ENCODE results near the gene RIMKLA. TPM values are rescaled to one million over a fixed set of nuclear protein-coding genes. Genes with fewer than 3 reads are reported as not detected.

RIMKLA gene
- total RNA-seq, 4 donors from 2014 or later: 2.9 to 7.0 (median 4.0) TPM

DNA sequence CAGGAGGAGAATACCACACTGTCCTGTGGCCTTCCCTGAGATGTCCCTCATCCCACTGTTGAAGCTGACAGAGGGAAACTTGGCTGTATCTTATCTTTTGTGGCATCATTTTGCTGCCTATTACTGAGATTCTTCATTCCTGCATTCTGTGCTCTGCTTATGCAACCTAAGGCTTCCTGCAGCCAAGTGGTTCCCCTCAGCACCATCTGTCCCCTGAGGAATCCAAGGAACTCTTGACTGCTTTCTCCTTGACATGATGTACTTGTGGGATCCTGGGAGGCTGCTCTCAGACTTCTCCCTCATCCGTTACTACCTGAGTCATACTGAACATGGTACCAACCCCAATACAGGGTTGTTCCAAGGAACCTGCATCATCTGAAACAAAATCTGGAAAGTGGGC, 21.1 kb upstream of the RIMKLA start:
- Histone ChIP-seq H3K27ac (no peak overlapping the region), H3K27me3 (no peaks in the 10 kb centered on the region), H3K4me1 (no peaks in the 10 kb centered on the region), H3K9me3 (no peaks in the 10 kb centered on the region), H3K36me3 (no peaks in the 10 kb centered on the region), H3K4me3 (no peak overlapping the region)
- no peak for ATAC-seq
- 60% methylated on average over 1 of the region's 1 CpG; no CpG with 5 or more reads in 1 of the 2 donors for WGBS, 2 donors (ENCODE audit: low coverage in 1 of 2)
- TF ChIP-seq POLR2A (IDR thresholded peaks at IDR 0.05) (no peak), POLR2AphosphoS5 (IDR thresholded peaks at IDR 0.05) (no peak)
- TF ChIP-seq, protein P1, sequence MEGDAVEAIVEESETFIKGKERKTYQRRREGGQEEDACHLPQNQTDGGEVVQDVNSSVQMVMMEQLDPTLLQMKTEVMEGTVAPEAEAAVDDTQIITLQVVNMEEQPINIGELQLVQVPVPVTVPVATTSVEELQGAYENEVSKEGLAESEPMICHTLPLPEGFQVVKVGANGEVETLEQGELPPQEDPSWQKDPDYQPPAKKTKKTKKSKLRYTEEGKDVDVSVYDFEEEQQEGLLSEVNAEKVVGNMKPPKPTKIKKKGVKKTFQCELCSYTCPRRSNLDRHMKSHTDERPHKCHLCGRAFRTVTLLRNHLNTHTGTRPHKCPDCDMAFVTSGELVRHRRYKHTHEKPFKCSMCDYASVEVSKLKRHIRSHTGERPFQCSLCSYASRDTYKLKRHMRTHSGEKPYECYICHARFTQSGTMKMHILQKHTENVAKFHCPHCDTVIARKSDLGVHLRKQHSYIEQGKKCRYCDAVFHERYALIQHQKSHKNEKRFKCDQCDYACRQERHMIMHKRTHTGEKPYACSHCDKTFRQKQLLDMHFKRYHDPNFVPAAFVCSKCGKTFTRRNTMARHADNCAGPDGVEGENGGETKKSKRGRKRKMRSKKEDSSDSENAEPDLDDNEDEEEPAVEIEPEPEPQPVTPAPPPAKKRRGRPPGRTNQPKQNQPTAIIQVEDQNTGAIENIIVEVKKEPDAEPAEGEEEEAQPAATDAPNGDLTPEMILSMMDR (IDR thresholded peaks at IDR 0.05): no peak

DNA sequence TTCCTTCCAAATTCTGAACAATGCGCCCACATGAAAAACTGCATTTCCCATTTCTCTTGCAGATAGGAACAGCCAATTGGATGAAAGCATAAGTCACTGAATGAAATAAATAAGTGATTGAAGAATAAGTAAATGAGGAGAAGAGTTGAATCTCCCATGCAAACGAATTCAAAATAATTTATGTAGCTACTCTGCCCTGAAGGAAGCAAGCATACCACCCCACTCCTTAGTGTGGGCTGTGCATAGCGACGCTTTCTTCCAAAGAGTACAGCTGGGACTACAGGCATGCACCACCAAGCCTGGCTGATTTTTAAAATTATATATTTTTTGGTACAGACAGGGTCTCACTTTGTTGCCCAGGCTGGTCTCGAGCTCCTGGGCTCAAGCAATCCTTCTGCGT, 16.5 kb upstream of the RIMKLA start:
- 73 to 84% methylated on average over 4 to 6 of the region's 6 CpGs for WGBS, 2 donors (ENCODE audit: low coverage in 1 of 2)
- H3K4me1 ChIP-seq: no peaks in the 10 kb centered on the region

DNA sequence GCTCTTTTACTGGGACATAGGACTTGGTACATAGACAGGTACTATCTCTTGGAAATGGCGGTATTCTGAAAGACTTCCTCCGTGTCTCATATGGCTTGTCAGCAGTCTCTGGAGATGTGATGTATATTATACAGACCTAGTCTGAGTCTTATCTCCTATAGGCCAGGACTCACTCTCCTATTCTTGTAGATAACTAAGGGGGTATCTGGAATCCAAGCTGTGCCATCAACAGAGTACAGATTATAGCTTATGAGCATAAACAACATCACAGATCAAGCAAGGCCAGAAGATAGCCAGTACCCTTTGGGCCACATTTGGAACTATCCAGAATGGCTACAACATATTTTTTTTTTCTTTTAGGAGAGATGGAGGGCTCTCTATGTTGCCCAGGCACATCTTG, 16.1 kb upstream of the RIMKLA start:
- Histone ChIP-seq H3K4me3 (no peak overlapping the region), H3K4me1 (no peaks in the 10 kb centered on the region), H3K36me3 (no peaks in the 10 kb centered on the region), H3K9me3 (no peaks in the 10 kb centered on the region), H3K27me3 (peaks cover 10% of the 10 kb centered on the region), H3K27ac (no peak overlapping the region)
- 60 to 80% methylated on average over 1 of the region's 2 CpGs for WGBS, 2 donors (ENCODE audit: low coverage in 1 of 2)
- no peak for ATAC-seq
- TF ChIP-seq POLR2AphosphoS5 (IDR thresholded peaks at IDR 0.05) (no peak), POLR2A (IDR thresholded peaks at IDR 0.05) (no peak), EP300 (IDR thresholded peaks at IDR 0.05) (no peak)
- TF ChIP-seq, protein P1 (IDR thresholded peaks at IDR 0.05): no peak

More for the DNA sequence above, 16.5 kb upstream of the RIMKLA start:
- no peak for ATAC-seq
- H3K9me3 ChIP-seq: no peaks in the 10 kb centered on the region
- peaks cover 10% of the 10 kb centered on the region for H3K27me3 ChIP-seq
- H3K36me3 ChIP-seq: no peaks in the 10 kb centered on the region
- TF ChIP-seq POLR2AphosphoS5 (IDR thresholded peaks at IDR 0.05) (no peak), POLR2A (IDR thresholded peaks at IDR 0.05) (no peak), EP300 (IDR thresholded peaks at IDR 0.05) (no peak)
- TF ChIP-seq, protein P1 (IDR thresholded peaks at IDR 0.05): no peak
- no peak overlapping the region for H3K27ac ChIP-seq
- no peak overlapping the region for H3K4me3 ChIP-seq

DNA sequence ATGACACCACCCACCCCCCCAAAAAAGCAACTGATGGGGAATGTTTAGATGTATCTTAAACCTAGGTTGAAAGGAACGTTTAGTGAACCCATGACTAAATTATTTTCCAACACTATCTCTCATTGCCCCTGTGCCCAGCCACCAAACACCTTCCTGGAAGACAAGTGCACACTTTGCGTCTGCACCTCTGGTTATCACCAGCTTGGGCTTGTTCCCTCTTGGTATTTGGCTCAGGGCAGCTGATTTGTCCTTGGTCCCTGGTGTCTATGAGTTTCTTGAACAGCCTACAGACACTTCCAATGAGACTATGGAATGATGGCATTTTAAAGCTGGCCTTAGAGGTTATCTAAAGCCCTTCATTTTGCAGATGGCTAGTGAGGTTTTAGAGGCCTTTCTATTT, 15.5 kb upstream of the RIMKLA start:
- no peak overlapping the region for H3K27ac ChIP-seq
- H3K27me3 ChIP-seq: peaks cover 12% of the 10 kb centered on the region
- H3K9me3 ChIP-seq: no peaks in the 10 kb centered on the region
- TF ChIP-seq, protein P1 (IDR thresholded peaks at IDR 0.05): no peak
- TF ChIP-seq POLR2A (IDR thresholded peaks at IDR 0.05) (no peak), EP300 (IDR thresholded peaks at IDR 0.05) (no peak), POLR2AphosphoS5 (IDR thresholded peaks at IDR 0.05) (no peak)
- ATAC-seq: no peak
- no peaks in the 10 kb centered on the region for H3K36me3 ChIP-seq
- no peak overlapping the region for H3K4me3 ChIP-seq
- WGBS, 2 donors (ENCODE audit: low coverage in 1 of 2): 50 to 78% methylated on average over 1 to 2 of the region's 2 CpGs
- no peaks in the 10 kb centered on the region for H3K4me1 ChIP-seq

DNA sequence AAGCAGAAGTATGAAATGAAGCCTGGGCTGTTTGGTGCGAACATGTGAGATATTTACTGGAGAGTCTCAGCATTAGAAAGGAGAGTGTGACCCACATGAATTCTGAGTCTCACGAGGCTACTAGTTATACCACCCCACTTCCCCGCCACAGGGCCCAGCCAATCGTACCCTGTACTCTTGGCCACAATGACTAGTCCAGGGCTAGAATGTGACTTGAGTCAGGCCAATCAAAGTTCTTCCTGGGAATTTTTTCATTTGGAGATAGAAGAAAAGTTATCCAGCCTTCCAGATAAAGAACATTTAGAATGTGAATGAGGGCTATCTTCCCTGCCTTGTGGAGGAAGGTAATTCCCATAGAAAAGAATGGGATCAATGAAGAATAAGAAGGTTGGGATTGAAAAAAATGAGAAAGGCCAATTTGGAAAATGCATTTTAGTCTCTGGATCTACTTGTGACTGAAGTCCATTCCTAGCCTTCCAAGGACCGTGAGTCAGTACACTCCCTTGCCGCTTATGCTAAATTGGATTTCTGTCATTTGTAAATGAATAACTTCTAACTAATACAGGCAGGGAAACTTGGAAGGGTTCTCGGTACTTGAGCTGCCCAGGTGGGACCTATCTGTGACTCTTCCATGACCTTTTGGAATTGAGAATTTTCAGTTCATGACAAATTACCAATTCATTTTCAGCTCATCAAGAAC, 12.3 kb upstream of the RIMKLA start:
- 74 to 82% methylated on average over 6 to 7 of the region's 7 CpGs for WGBS, 2 donors (ENCODE audit: low coverage in 1 of 2)
- H3K27me3 ChIP-seq: peaks cover 21% of the 10 kb centered on the region
- H3K9me3 ChIP-seq: no peaks in the 10 kb centered on the region
- no peak for ATAC-seq
- TF ChIP-seq EP300 (IDR thresholded peaks at IDR 0.05) (no peak), POLR2A (IDR thresholded peaks at IDR 0.05) (no peak), POLR2AphosphoS5 (IDR thresholded peaks at IDR 0.05) (no peak)
- TF ChIP-seq, protein P1 (IDR thresholded peaks at IDR 0.05): no peak
- H3K4me3 ChIP-seq: no peak overlapping the region
- H3K36me3 ChIP-seq: no peaks in the 10 kb centered on the region
- H3K4me1 ChIP-seq: no peaks in the 10 kb centered on the region
- no peak overlapping the region for H3K27ac ChIP-seq

All from gastroesophageal sphincter (tissue), 4 donors.